Mucosa of gallbladder (tissue), 1 donor: ENCODE data around the gene TAC4. TPM values are rescaled to one million over a fixed set of nuclear protein-coding genes. Genes with fewer than 3 reads are reported as not detected.
A peak's percentile ranks its signal among the peaks of the same experiment; 100 is the strongest.

ENCODE experiments used
- DNase-seq: peaks from one replicate; pipeline ENCODE4 v3.0.0-alpha.2; 2020; ENCODE audit warnings: low spot score
- total RNA-seq: library from RNA; stranded (reverse); gene quantifications from one replicate; pipeline ENCODE4 v1.2.1, GENCODE V29; 2021
- donor health status: DM: no; HTN: no; CAD: no.

TAC4 gene
- total RNA-seq, 1 donor from 2014 or later = not detected

GRCh38 chr17:49814781-49815529 is 32.9 kb downstream of the TAC4 start:
- no peak for DNase-seq

GRCh38 chr17:49809056-49809455 is 38.8 kb downstream of the TAC4 start:
- DNase-seq = no peak

GRCh38 chr17:49798738-49799137 is 49.1 kb downstream of the TAC4 start:
- DNase-seq = no peak

- no peak for DNase-seq
Measured at GRCh38 chr17:49798182-49798581, 49.7 kb downstream of the TAC4 start.

- no peak for DNase-seq
Measured at GRCh38 chr17:49795372-49795771, 52.5 kb downstream of the TAC4 start.

GRCh38 chr17:49793309-49793708 is 54.6 kb downstream of the TAC4 start:
- no peak for DNase-seq

GRCh38 chr17:49789243-49789578 is 58.7 kb downstream of the TAC4 start:
- DNase-seq = no peak

GRCh38 chr17:49788478-49789242 is 59.2 kb downstream of the TAC4 start, which contains the start of gene KAT7:
Gene KAT7 (plus strand): TSS chr17:49788681. CDS start chr17:49788835, 154 bp downstream.
- DNase-seq = peak; percentile 99

Other genes starting within 250 kb of the TAC4 start
- gene SPOP, start 170.0 kb downstream of the TAC4 start, total RNA-seq = 78.3 TPM
- 35.3 TPM for gene SLC35B1, start 140.1 kb downstream of the TAC4 start, total RNA-seq
- 14.2 TPM for gene FAM117A, start 83.9 kb downstream of the TAC4 start, total RNA-seq
- gene KAT7, start 59.4 kb downstream of the TAC4 start, total RNA-seq = 63.8 TPM
- gene DLX4, start 121.1 kb upstream of the TAC4 start, total RNA-seq = not detected
- gene DLX3, start 147.2 kb upstream of the TAC4 start, total RNA-seq = 0.26 TPM
- 134 TPM for gene ITGA3, start 208.0 kb upstream of the TAC4 start, total RNA-seq
- gene PDK2, start 247.3 kb upstream of the TAC4 start, total RNA-seq = 64.7 TPM